Hematopoietic multipotent progenitor cell (in vitro differentiated cells): Measurements from ENCODE around the gene ZCCHC24. TPM values are rescaled to one million over a fixed set of nuclear protein-coding genes. Genes with fewer than 3 reads are reported as not detected.
"Not testable (repeated sequence)": the region's sequence is repeated elsewhere in the genome, so short reads cannot be mapped to it uniquely, and the experiment has no call there.

Experiments used
- DNase-seq, 3 donors: peaks; one replicate each; pipeline ENCODE4 v3.0.0-alpha.2; 2011 to 2015; ENCODE audit warnings: low read depth in 2 of 3, low spot score in 2 of 3
- total RNA-seq: library from RNA; depleted of rRNA; stranded (reverse); fragments of >200 nt; gene quantifications from one replicate; pipeline ENCODE4 v1.2.3, GENCODE V29; 2012

The ZCCHC24 gene
- total RNA-seq, 1 donor, result 2.2 TPM

- no peak for DNase-seq
Observed at GRCh38 chr10:79335470-79336235, 109.8 kb downstream of the ZCCHC24 start.

GRCh38 chr10:79335094-79335469 is 110.3 kb downstream of the ZCCHC24 start:
- DNase-seq, result no peak

DNA sequence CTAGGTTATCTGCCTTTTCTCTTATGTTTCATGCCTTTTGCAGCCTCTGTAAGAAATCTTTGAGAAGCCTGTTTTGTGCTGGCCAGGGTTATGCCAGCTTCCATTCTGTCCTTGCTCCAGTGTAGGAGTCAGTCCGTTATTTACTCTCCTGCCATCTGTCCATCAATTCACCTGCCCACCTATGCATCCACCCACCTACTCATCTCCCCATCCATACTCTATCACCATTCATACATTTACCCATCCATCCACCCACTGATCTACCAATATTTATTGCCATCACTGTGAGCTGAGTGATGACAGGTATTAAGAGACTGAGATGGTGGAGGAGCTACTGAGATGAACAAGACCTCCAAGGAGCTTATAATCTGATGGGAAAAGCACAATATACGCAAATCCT is 110.9 kb downstream of the ZCCHC24 start:
- DNase-seq, result no peak

DNA sequence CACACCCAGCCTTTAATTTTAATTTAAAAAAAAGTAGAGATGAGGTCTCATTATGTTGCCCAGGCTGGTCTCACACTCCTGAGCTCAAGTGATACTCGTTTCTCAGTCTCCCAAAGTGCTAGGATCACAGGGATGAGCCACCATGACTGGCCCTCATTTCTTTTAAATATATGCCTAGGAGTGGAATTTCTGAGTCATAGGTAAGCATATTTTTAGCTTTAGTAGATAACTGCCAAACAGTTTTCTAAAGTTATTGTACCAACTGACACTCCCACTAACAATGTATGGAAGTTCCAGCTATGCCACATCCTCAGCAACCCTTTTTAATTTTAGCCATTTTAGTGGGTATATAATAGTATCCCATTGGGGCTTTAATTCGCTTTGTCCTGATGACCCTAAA is 111.9 kb downstream of the ZCCHC24 start:
- DNase-seq, result no peak

DNA sequence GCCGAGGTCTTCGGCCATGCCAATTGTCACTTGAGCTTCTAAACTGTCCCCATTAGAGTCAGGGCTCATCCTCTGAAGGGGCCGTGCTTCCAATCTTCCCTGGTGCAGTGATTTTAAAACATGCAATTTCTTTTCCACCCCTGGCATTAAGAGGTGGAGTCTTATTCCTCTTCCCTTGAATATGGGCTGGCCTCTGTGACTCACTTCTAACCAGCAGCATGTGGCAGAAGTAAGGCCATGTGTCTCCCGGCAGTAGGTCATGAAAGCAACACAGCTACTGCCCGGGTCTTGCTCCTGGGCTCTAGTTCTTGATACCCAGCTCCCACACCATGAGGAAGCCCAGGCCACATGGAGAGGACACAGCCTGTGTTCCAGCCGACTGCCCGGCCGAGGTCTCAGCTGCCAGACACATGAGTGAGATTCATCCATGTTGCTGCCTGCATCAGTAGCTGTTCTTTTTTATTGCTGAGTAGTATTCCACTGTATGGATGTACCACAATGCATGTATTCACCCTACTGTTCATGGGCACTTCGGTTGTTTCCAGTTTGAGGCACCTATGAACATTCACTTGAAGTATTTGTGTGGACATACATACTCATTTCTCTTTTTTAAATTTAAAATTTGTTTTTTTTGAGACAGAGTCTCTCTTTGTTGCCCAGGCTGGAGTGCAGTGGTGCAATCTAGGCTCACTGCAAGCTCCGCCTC is 112.7 kb downstream of the ZCCHC24 start:
- DNase-seq, result not testable (repeated sequence)

Other genes with a start within 250 kb of the ZCCHC24 start
- 38.8 TPM for gene PPIF, start 98.2 kb downstream of the ZCCHC24 start, total RNA-seq
- 0.27 TPM for gene EIF5AL1, start 66.9 kb upstream of the ZCCHC24 start, total RNA-seq
- gene SFTPA2, start 114.8 kb upstream of the ZCCHC24 start, total RNA-seq, result not detected
- gene SFTPA1, start 165.3 kb upstream of the ZCCHC24 start, total RNA-seq, result not detected